Vagina (tissue), 2 donors: ENCODE data around the gene LMNTD2.

Experiments
- CTCF ChIP-seq, 3 experiments: fragments of 450-650 bp in 2 of 3; fragments of 200-600 bp in 1 of 3; sonication (generic) in 1 of 3; IDR thresholded peaks; one replicate each; pipeline ENCODE4 v1.5.1; 2017 to 2019; ENCODE audit warnings: antibody characterized with exemption in 3 of 3, mild to moderate bottlenecking in 2 of 3, moderate library complexity in 2 of 3
- POLR2A ChIP-seq, 2 donors: fragments of 450-650 bp; IDR thresholded peaks; one replicate each; pipeline ENCODE4 v1.6.1; 2017; ENCODE audit warnings: antibody characterized with exemption in 2 of 2, mild to moderate bottlenecking in 2 of 2, moderate library complexity in 2 of 2
- POLR2AphosphoS5 ChIP-seq, 2 donors: sonication (generic); formaldehyde crosslinking; IDR thresholded peaks; one replicate each; pipeline ENCODE4 v1.9.0; 2017; ENCODE audit warnings: antibody characterized with exemption in 2 of 2, mild to moderate bottlenecking in 2 of 2, low read depth in 1 of 2; ENCODE audit not compliant: insufficient read depth in 1 of 2

- TF ChIP-seq CTCF (IDR thresholded peaks at IDR 0.05) = no peak
- no peak for TF ChIP-seq POLR2A (IDR thresholded peaks at IDR 0.05)
- TF ChIP-seq POLR2AphosphoS5 (IDR thresholded peaks at IDR 0.05; ENCODE audit: insufficient read depth in 1 of 2, low read depth in 1 of 2) = no peak
These were observed 48.3 kb upstream of the LMNTD2 start for GRCh38 chr11:608791-609251.
